Spleen (tissue), 11 donors: ENCODE measurements around the gene FAF1. TPM values are rescaled to one million over a fixed set of nuclear protein-coding genes. Genes with fewer than 3 reads are reported as not detected.

Source experiments
- DNase-seq: peaks from one replicate; pipeline ENCODE4 v3.0.0-alpha.2; 2020
- H3K27ac ChIP-seq, 8 donors: fragments of 200-600 bp; sonication (generic) in 7 of 8; 1 replicate in 4 of 8; 2 replicates in 4 of 8; pipeline versions ENCODE4 v1.5.0 to v1.8.0; 2016 to 2021; ENCODE audit warnings: inconsistent platforms in 4 of 8, mild to moderate bottlenecking in 4 of 8, moderate library complexity in 1 of 8
- H3K27me3 ChIP-seq, 7 donors: fragments of 200-600 bp; sonication (generic) in 6 of 7; replicated peaks in 1 of 7; 1 replicate in 4 of 7; 2 replicates in 3 of 7; pipeline versions ENCODE4 v1.5.0 to v1.8.0; 2016 to 2021; ENCODE audit warnings: inconsistent platforms in 3 of 7, mild to moderate bottlenecking in 1 of 7
- H3K36me3 ChIP-seq, 6 donors: fragments of 200-600 bp; sonication (generic) in 5 of 6; 1 replicate in 4 of 6; 2 replicates in 2 of 6; pipeline versions ENCODE4 v1.5.0 to v1.8.0; 2016 to 2021; ENCODE audit warnings: inconsistent platforms in 2 of 6
- H3K4me1 ChIP-seq, 6 donors: fragments of 200-600 bp; sonication (generic) in 5 of 6; 1 replicate in 3 of 6; 2 replicates in 3 of 6; pipeline versions ENCODE4 v1.5.0 to v1.8.0; 2016 to 2021; ENCODE audit warnings: inconsistent platforms in 3 of 6
- H3K4me3 ChIP-seq, 8 donors: fragments of 200-600 bp; sonication (generic) in 7 of 8; 1 replicate in 4 of 8; 2 replicates in 4 of 8; pipeline versions ENCODE4 v1.5.0 to v1.8.0; 2016 to 2021; ENCODE audit warnings: inconsistent platforms in 4 of 8, mild to moderate bottlenecking in 4 of 8, moderate library complexity in 2 of 8
- H3K9me3 ChIP-seq, 8 donors: fragments of 200-600 bp; sonication (generic) in 7 of 8; 1 replicate in 4 of 8; 2 replicates in 4 of 8; pipeline versions ENCODE4 v1.5.0 to v1.8.0; 2016 to 2021; ENCODE audit warnings: inconsistent platforms in 4 of 8
- POLR2A ChIP-seq, 3 donors: fragments of 450-650 bp; IDR thresholded peaks; one replicate each; pipeline ENCODE4 v1.5.1; 2017; ENCODE audit warnings: antibody characterized with exemption in 3 of 3, mild to moderate bottlenecking in 1 of 3
- POLR2AphosphoS5 ChIP-seq, 3 donors: sonication (generic); formaldehyde crosslinking; IDR thresholded peaks; one replicate each; pipeline ENCODE4 v1.5.1; 2017; ENCODE audit warnings: antibody characterized with exemption in 3 of 3
- WGBS, 5 donors: extraction: QIAGEN DNeasy Blood & Tissue Kit in 3 of 5; methylation state at CpG; one replicate each; pipeline versions ENCODE4 v1.1.5 to v1.1.7; 2013 to 2018; 5-methylcytosine and 5-hydroxymethylcytosine counted together
- intact Hi-C: fragments of 100-400 bp; cut with DNase I; formaldehyde crosslinking; loops from one replicate; pipeline ENCODE4 v1.15.0; 2023; ENCODE audit warnings: low total_unique reads
- polyA plus RNA-seq, 3 donors: library from polyadenylated mRNA; stranded (reverse); fragments of 200-250 nt; gene quantifications; one replicate each; pipeline ENCODE4 v1.2.1, GENCODE V29; 2013
- total RNA-seq, 7 donors: library from RNA; depleted of rRNA in 3 of 7; stranded (reverse); fragments of >200 nt in 3 of 7; fragmentation: NEBNext Ultra II Directional in 4 of 7; extraction: Animal tissue kit (Norgen Biotek cat#: 25700) in 4 of 7; gene quantifications; one replicate each; pipeline versions ENCODE4 v1.1.0 to v1.2.1, GENCODE V29; 2016 to 2021
- TF ChIP-seq, protein P1 (sequence below), 11 experiments: fragments of 200-600 bp in 7 of 11; fragments of 450-650 bp in 4 of 11; sonication (generic) in 4 of 11; IDR thresholded peaks in 8 of 11; conservative IDR thresholded peaks in 3 of 11; 1 replicate in 7 of 11; 2 replicates in 4 of 11; pipeline versions ENCODE4 v1.4.0 to v1.8.0; 2016 to 2021; ENCODE audit warnings: antibody characterized with exemption in 11 of 11, inconsistent platforms in 4 of 11, mild to moderate bottlenecking in 1 of 11
- donor health status: healthy with polysubstance abuse.
- donor health status: DM: no; HTN: no; CAD: no; lungs with moderate emphysema.
- donor health status: DM: no; HTN: no; CAD: no.
- donor health status: Bipolar disorder and iron deficiency.
- donor health status: healthy.
- donor health status: DM: no; HTN: no; CAD: no.
- donor health status: DM: yes; HTN: yes; CAD: no.

The FAF1 gene
- total and polyA plus RNA-seq, 10 donors = 16.7 to 58.7 (median 40.0) TPM

DNA sequence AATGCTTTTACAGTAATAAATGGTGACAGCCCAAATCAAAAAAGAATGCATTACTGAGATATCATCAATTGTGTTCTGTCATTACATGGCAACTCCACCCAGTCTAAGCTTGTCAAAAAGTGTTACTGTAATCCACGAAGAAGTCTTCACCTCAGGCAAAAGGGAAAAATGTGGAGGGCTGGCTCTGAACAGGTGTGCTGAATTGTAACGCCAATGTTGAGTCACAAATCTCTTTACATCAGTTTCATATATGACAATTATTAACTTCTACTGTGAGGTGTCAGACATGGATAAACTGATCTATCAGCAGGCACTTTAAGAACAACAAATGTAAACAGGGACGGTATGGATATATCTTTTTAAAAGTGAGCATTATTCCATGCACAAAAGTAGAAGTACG lies 438.4 kb downstream of the FAF1 start:
- peaks cover 0 to 22% (median 15%) of the 10 kb centered on the region in 8 donors for H3K9me3 ChIP-seq
- no peak overlapping the region for H3K4me3 ChIP-seq
- H3K36me3 ChIP-seq = peaks cover 0 to 62% (median 5%) of the 10 kb centered on the region in 6 donors
- 92 to 96% (median 95%) methylated on average over 4 of the region's 4 CpGs for WGBS, 5 donors
- intact Hi-C loops = no loop called here
- H3K4me1 ChIP-seq = no peaks in the 10 kb centered on the region
- TF ChIP-seq, protein P1, sequence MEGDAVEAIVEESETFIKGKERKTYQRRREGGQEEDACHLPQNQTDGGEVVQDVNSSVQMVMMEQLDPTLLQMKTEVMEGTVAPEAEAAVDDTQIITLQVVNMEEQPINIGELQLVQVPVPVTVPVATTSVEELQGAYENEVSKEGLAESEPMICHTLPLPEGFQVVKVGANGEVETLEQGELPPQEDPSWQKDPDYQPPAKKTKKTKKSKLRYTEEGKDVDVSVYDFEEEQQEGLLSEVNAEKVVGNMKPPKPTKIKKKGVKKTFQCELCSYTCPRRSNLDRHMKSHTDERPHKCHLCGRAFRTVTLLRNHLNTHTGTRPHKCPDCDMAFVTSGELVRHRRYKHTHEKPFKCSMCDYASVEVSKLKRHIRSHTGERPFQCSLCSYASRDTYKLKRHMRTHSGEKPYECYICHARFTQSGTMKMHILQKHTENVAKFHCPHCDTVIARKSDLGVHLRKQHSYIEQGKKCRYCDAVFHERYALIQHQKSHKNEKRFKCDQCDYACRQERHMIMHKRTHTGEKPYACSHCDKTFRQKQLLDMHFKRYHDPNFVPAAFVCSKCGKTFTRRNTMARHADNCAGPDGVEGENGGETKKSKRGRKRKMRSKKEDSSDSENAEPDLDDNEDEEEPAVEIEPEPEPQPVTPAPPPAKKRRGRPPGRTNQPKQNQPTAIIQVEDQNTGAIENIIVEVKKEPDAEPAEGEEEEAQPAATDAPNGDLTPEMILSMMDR (IDR thresholded peaks at IDR 0.05 in 8 of 11, conservative IDR thresholded peaks at IDR 0.05 in 3 of 11) = no peak
- TF ChIP-seq POLR2A (IDR thresholded peaks at IDR 0.05) (no peak), POLR2AphosphoS5 (IDR thresholded peaks at IDR 0.05) (no peak)
- no peak overlapping the region for H3K27ac ChIP-seq
- DNase-seq = no peak
- H3K27me3 ChIP-seq = no peaks in the 10 kb centered on the region

DNA sequence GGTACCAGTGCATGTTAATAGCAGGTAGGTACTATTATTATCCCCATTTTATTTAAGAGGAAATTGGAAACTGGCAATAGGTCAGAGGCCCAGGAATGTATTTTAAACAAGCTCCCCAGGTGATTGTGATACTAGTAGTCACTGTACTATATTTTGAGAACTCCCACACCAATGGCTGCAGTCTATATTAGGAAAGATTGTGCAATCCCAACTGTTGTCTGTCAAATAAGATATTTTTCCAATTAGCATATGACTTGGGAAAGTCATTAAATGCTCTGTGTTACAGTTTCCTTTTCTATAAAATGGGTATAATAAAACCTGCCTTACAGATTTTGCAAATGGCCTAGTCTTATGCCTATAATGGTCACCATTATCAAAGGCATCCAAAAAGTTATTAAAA lies 442.6 kb downstream of the FAF1 start:
- intact Hi-C loops = no loop called here
- H3K27me3 ChIP-seq = no peaks in the 10 kb centered on the region
- H3K36me3 ChIP-seq = peaks cover 0 to 61% (median 6%) of the 10 kb centered on the region in 6 donors
- H3K4me3 ChIP-seq = no peak overlapping the region
- no peak overlapping the region for H3K27ac ChIP-seq
- peaks cover 0 to 8% (median under 1%) of the 10 kb centered on the region in 8 donors for H3K9me3 ChIP-seq
- no peak for DNase-seq
- no peaks in the 10 kb centered on the region for H3K4me1 ChIP-seq
- no peak for TF ChIP-seq POLR2AphosphoS5 (IDR thresholded peaks at IDR 0.05)
- no peak for TF ChIP-seq POLR2A (IDR thresholded peaks at IDR 0.05)
- TF ChIP-seq, protein P1 (IDR thresholded peaks at IDR 0.05 in 8 of 11, conservative IDR thresholded peaks at IDR 0.05 in 3 of 11) = no peak

DNA sequence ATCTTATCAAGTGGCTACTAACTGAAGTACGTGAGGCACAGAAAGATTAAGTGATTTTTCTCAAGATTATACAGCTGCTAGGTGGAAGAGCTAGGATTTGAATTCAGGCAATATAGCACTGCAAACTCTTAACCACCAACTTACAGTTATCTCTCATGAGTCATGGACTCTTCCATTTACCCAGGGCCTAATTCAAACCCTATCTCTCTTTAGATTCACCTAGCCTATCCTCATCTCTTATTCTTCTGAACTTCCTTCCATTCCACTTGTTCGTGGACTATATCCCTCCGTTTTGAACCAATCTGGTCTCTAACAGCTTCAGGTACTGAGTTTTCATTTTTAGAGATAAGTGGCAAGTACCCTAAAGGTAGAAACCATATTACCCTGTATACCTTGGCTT lies 444.0 kb downstream of the FAF1 start:
- Histone ChIP-seq H3K4me1 (no peaks in the 10 kb centered on the region), H3K27ac (no peak overlapping the region), H3K9me3 (peaks cover 0 to 11% (median 2%) of the 10 kb centered on the region in 8 donors), H3K4me3 (no peak overlapping the region), H3K27me3 (no peaks in the 10 kb centered on the region), H3K36me3 (peaks cover 0 to 73% (median 9%) of the 10 kb centered on the region in 6 donors)
- DNase-seq = no peak
- WGBS, 5 donors = 96 to 97% (median 97%) methylated on average over 3 of the region's 3 CpGs
- intact Hi-C loops = no loop called here
- no peak for TF ChIP-seq POLR2A (IDR thresholded peaks at IDR 0.05)
- no peak for TF ChIP-seq POLR2AphosphoS5 (IDR thresholded peaks at IDR 0.05)
- TF ChIP-seq, protein P1 (IDR thresholded peaks at IDR 0.05 in 8 of 11, conservative IDR thresholded peaks at IDR 0.05 in 3 of 11) = no peak

DNA sequence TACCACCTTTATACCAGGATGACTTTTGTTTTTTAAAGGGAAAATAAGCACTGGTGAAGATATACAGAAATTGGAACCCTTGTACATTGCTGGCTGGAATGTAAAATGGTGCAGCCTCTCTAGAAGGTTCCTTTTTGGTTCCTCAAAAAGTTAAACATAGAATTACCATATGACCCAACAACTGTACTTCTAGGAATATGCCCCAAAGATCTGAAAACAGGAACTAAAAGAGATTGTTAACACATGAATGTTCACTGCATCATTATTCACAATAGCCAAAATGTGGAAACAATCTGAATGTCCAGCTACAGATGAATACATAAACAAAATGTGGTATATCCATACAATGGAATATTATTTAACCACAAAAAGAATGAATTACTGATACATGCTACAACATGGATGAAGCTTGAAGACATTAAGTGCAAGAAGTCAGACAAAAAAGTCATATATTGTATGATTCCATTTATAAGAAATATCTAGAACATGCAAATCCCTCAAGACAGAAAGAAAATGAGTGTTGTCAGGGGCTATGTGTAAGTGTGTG lies 452.0 kb downstream of the FAF1 start:
- no peaks in the 10 kb centered on the region for H3K27me3 ChIP-seq
- H3K9me3 ChIP-seq = peaks cover 2 to 34% (median 26%) of the 10 kb centered on the region in 8 donors
- no peaks in the 10 kb centered on the region for H3K4me1 ChIP-seq
- H3K36me3 ChIP-seq = peaks cover 0 to 82% (median 17%) of the 10 kb centered on the region in 6 donors
- no peak overlapping the region for H3K27ac ChIP-seq
- H3K4me3 ChIP-seq = no peak overlapping the region
- no peak for TF ChIP-seq POLR2AphosphoS5 (IDR thresholded peaks at IDR 0.05)
- TF ChIP-seq, protein P1 (IDR thresholded peaks at IDR 0.05 in 8 of 11, conservative IDR thresholded peaks at IDR 0.05 in 3 of 11) = no peak
- no peak for TF ChIP-seq POLR2A (IDR thresholded peaks at IDR 0.05)
- intact Hi-C loops = no loop called here
- DNase-seq = no peak
